IPS-20b (cell line): ENCODE data around the gene FCHSD1.
A peak's percentile ranks its signal among the peaks of the same experiment; 100 is the strongest.

ENCODE experiments used
- H3K27ac ChIP-seq: one replicate; pipeline ENCODE4 v1.5.1; 2013; ENCODE audit warnings: low read length
- H3K27me3 ChIP-seq: 2 replicates; pipeline ENCODE4 v1.6.1; 2013; ENCODE audit warnings: mild to moderate bottlenecking, low read length, inconsistent platforms; ENCODE audit not compliant: insufficient read depth
- H3K36me3 ChIP-seq: 2 replicates; pipeline ENCODE4 v1.6.1; 2013; ENCODE audit warnings: low read depth, mild to moderate bottlenecking, inconsistent platforms, low read length, moderate library complexity; ENCODE audit not compliant: insufficient read depth
- H3K4me1 ChIP-seq: 2 replicates; pipeline ENCODE4 v1.6.1; 2013; ENCODE audit warnings: mild to moderate bottlenecking, control low read depth, inconsistent platforms, low read length, moderate library complexity; ENCODE audit not compliant: insufficient read depth
- H3K4me3 ChIP-seq: 2 replicates; pipeline ENCODE4 v1.5.1; 2013; ENCODE audit warnings: mild to moderate bottlenecking, low read length, inconsistent platforms
- H3K9ac ChIP-seq: 2 replicates; pipeline ENCODE4 v1.6.1; 2013; ENCODE audit warnings: low read depth, mild to moderate bottlenecking, inconsistent platforms, low read length, moderate library complexity
- H3K9me3 ChIP-seq: 2 replicates; pipeline ENCODE4 v1.6.1; 2013; ENCODE audit warnings: mild to moderate bottlenecking, low read depth, low read length, inconsistent platforms; ENCODE audit not compliant: insufficient read depth

The FCHSD1 gene

DNA sequence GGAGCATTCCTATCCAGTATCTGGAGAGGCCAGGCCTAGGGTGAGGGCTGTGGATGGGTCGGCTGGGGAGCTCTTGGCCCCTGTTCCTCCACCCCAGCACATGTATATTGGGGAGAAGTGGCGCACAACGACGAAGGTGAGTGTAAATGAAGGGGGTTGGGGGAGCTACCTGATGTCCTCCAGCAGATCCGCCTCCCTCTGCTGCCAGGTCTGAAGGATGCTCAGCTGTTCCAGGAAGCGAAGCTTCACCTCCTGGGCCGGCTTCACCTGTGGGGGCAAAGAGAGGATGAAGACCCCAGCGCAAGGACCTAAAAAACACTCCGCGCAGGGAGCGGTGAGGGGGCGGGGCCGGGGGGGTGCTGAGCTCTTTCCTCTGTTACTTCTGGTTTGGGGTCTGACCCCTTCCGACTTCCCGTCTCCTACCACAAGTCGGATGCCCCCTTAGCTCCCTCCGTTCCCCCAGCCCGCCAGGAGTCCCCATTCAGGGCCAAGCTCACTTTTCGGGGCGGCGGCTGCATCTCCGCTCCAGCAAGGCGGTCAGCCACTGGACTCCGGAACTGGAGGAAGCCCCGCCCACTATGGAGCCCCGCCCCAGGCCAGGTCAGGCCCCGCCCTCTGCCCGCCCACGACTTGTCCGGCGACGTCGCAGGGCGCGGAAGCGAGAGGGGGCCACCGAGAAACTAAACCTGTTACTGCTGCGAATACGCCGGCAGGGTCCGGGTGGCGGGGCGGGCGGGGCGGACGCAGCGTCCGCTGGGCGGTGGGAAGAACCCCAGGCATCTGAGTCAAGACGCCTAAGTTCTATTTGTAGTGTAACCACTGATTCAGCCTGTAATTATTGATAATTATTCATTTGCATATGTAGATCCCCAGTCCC is at the start of gene FCHSD1:
FCHSD1 (minus strand) TSS at position 568 of the 877 bp plus-strand sequence; CDS start at position 518, 50 bp downstream.
- Histone ChIP-seq H3K9ac (peak within 1 kb of the TSS; percentile 76; the same call in 1 of the 2 replicates), H3K36me3 (peaks cover 39% of the 10 kb centered on the region), H3K27me3 (no peaks in the 10 kb centered on the region), H3K4me1 (peaks cover 9% of the 10 kb centered on the region; the same call in 1 of the 2 replicates), H3K9me3 (no peaks in the 10 kb centered on the region), H3K4me3 (peak within 1 kb of the TSS; percentile 84), H3K27ac (no peak within 1 kb of the TSS)

- Histone ChIP-seq H3K9me3 (no peaks in the 10 kb centered on the region), H3K4me1 (peaks cover 12% of the 10 kb centered on the region; the same call in 1 of the 2 replicates), H3K4me3 (no peak overlapping the region), H3K27me3 (peaks cover 28% of the 10 kb centered on the region), H3K27ac (no peak overlapping the region), H3K36me3 (no peaks in the 10 kb centered on the region), H3K9ac (no peak overlapping the region)
These were observed 46.4 kb upstream of the FCHSD1 start for GRCh38 chr5:141697586-141697985.

DNA sequence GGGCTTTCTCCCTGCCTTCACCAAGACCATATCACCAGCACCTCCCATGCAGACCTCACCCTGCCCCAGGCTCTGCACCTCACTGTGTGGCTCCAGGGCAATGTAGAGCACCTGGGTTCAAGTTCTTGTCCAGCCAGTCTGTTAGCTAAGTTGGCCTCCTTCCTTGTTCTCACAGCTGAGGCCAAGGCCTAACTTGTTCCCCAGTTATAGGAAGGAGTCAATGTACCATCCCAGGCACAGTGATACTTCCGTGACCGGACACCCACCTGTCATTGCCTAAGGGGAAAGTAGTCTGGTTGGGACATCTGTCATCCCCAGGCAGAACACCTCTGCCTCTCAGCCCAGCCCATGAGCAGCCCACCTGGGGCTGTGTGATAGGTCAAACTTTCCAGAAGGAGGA is 45.2 kb upstream of the FCHSD1 start:
- Histone ChIP-seq H3K36me3 (no peaks in the 10 kb centered on the region), H3K9ac (no peak overlapping the region), H3K27me3 (peaks cover 23% of the 10 kb centered on the region), H3K4me1 (peaks cover 12% of the 10 kb centered on the region; the same call in 1 of the 2 replicates), H3K9me3 (no peaks in the 10 kb centered on the region), H3K4me3 (no peak overlapping the region), H3K27ac (no peak overlapping the region)

DNA sequence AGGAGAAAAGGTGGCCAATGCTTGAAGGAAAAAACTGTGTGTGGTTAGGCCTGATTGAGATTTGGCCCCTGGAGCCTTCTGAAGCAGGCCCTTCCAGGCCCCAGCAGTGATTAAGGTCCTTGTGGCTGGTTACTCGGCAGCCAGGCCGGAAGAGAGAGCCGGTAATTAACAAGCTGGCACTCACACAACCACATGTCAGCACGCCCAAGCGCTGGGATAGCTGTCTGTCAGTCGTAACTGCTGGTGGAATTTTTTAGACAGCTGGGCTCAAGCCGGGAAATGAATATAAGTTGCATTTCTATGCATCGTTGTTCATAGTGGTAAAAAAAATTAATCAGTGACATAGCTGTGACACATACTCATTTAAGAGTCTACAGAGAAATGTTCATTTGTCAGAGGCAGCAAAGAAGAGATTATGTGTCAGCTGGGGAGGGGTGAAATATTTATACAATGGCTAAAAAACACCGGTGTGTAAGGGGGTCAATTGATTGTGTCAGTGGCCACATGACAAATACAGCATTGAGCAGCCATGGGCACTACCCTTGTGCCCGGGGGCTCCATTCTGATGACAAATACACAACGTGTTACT is 44.5 kb upstream of the FCHSD1 start:
- H3K4me3 ChIP-seq, result no peak overlapping the region
- H3K36me3 ChIP-seq, result no peaks in the 10 kb centered on the region
- H3K27me3 ChIP-seq, result peaks cover 23% of the 10 kb centered on the region
- H3K9me3 ChIP-seq, result no peaks in the 10 kb centered on the region
- peaks cover 12% of the 10 kb centered on the region; the same call in 1 of the 2 replicates for H3K4me1 ChIP-seq
- H3K9ac ChIP-seq, result no peak overlapping the region
- no peak overlapping the region for H3K27ac ChIP-seq

DNA sequence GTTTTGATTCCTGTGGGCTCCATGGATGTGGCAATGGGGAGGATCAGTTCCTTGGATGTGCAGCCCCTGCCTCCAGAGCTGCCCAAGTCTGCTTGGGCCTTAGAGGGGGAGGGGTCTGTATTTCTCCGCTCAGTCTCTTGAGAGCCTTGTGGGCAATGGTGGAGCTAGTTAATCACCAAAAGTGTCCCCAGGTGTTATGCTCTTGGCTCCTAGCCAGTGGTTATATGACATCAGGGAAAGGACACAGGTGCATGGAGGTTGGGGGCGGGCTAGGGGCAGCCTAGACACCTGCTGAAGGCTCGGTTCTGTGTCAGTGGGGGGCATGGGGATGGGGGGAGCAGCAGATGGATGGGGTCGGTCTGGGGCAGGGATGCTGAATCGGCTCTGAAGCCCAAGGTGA is 43.3 kb upstream of the FCHSD1 start:
- H3K9ac ChIP-seq, result no peak overlapping the region
- H3K9me3 ChIP-seq, result no peaks in the 10 kb centered on the region
- H3K4me3 ChIP-seq, result no peak overlapping the region
- H3K27ac ChIP-seq, result no peak overlapping the region
- peaks cover 12% of the 10 kb centered on the region; the same call in 1 of the 2 replicates for H3K4me1 ChIP-seq
- peaks cover 16% of the 10 kb centered on the region for H3K27me3 ChIP-seq
- H3K36me3 ChIP-seq, result no peaks in the 10 kb centered on the region

- Histone ChIP-seq H3K27ac (no peak overlapping the region), H3K9ac (no peak overlapping the region), H3K27me3 (peaks cover 16% of the 10 kb centered on the region), H3K9me3 (no peaks in the 10 kb centered on the region), H3K4me1 (peaks cover 12% of the 10 kb centered on the region; the same call in 1 of the 2 replicates), H3K36me3 (no peaks in the 10 kb centered on the region), H3K4me3 (no peak overlapping the region)
These were observed 41.9 kb upstream of the FCHSD1 start for GRCh38 chr5:141692919-141693725.

- no peaks in the 10 kb centered on the region for H3K9me3 ChIP-seq
- H3K9ac ChIP-seq, result no peak overlapping the region
- H3K27ac ChIP-seq, result no peak overlapping the region
- H3K4me3 ChIP-seq, result peak overlapping the region; percentile 73
- H3K36me3 ChIP-seq, result no peaks in the 10 kb centered on the region
- H3K4me1 ChIP-seq, result peaks cover 12% of the 10 kb centered on the region; the same call in 1 of the 2 replicates
- H3K27me3 ChIP-seq, result peaks cover 16% of the 10 kb centered on the region
These were observed 41.3 kb upstream of the FCHSD1 start for GRCh38 chr5:141692533-141692888.

- Histone ChIP-seq H3K9me3 (no peaks in the 10 kb centered on the region), H3K4me3 (peak overlapping the region; percentile 73), H3K9ac (no peak overlapping the region), H3K27me3 (peaks cover 16% of the 10 kb centered on the region), H3K27ac (no peak overlapping the region), H3K4me1 (peaks cover 15% of the 10 kb centered on the region), H3K36me3 (no peaks in the 10 kb centered on the region)
These were observed 40.8 kb upstream of the FCHSD1 start for GRCh38 chr5:141691867-141692532.

DNA sequence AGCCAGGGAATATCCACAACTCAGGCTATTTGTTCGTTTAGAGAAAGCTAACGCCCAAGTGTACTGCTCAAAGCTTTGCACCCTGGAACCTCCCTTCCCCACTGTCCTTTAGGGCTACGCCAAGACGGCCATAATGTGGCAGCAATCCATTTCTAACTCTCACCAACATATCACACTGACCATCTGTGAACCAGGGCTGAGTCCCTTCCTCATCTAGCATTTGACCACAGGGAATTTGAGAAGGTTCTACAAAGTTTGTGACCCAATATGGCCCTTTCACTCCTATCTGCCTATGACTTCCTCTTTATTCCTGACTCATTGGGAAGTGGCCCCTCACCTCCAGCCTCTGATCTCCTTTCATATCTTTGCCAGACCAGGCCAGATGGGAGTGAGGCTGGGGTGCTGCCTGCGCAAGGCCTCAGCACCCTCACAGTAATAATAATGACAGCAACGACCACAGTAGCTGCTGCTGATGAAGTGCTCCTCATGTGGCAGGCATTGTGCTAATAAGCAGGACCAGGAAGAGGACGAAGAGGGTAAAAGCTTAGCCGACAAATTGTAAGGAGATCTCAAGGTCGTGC is 40.2 kb upstream of the FCHSD1 start:
- H3K9ac ChIP-seq, result no peak overlapping the region
- no peak overlapping the region for H3K27ac ChIP-seq
- no peaks in the 10 kb centered on the region for H3K36me3 ChIP-seq
- H3K27me3 ChIP-seq, result peaks cover 16% of the 10 kb centered on the region
- H3K9me3 ChIP-seq, result no peaks in the 10 kb centered on the region
- H3K4me3 ChIP-seq, result no peak overlapping the region
- H3K4me1 ChIP-seq, result peaks cover 15% of the 10 kb centered on the region

- Histone ChIP-seq H3K4me1 (peaks cover 17% of the 10 kb centered on the region), H3K27ac (no peak overlapping the region), H3K27me3 (peaks cover 15% of the 10 kb centered on the region; the same call in 1 of the 2 replicates), H3K36me3 (no peaks in the 10 kb centered on the region), H3K9me3 (no peaks in the 10 kb centered on the region), H3K4me3 (no peak overlapping the region), H3K9ac (no peak overlapping the region)
These were observed 35.6 kb upstream of the FCHSD1 start for GRCh38 chr5:141686648-141687416.
